ENCODE measurements around the gene ABCC1.

The ABCC1 gene

DNA sequence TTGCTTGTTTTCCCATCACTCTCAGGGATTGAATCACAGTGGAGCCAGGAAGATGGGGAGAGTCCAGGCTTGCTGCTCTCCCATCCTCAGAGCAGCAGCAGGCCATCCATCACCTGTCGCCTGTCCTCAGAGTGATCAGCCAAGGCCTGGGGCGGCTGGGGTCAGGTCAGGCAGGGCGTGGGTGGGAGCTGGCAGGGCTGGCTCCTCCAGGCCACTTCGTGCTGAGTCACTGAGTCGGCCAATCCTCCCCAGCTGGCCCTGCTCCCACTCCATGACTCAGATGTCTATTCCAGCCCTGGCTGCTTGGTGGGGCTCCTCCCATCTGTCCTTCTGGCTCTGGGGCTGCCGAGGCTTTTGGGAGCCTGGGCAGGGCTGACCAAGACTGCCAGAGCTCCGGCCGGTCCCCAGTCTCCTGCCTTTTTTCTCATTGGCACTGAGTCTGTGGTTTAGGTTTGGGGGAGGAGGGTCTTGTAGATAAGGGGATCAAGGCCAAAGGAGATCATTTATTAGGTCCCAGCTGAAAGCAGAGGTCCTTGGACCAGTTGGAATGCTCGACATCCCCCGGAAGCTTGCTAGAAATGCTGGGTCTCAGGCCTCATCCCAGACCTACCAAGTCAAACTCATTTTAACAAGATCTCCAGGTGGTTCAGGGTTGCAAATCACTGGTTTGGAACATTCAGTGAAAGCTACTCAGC is 72.7 kb downstream of the ABCC1 start:
- no peak for DNase-seq

GRCh38 chr16:16022683-16023064 is 73.3 kb downstream of the ABCC1 start:
- no peak for DNase-seq

- no peak for DNase-seq
Observed at GRCh38 chr16:16025214-16025968, 76.0 kb downstream of the ABCC1 start.

DNA sequence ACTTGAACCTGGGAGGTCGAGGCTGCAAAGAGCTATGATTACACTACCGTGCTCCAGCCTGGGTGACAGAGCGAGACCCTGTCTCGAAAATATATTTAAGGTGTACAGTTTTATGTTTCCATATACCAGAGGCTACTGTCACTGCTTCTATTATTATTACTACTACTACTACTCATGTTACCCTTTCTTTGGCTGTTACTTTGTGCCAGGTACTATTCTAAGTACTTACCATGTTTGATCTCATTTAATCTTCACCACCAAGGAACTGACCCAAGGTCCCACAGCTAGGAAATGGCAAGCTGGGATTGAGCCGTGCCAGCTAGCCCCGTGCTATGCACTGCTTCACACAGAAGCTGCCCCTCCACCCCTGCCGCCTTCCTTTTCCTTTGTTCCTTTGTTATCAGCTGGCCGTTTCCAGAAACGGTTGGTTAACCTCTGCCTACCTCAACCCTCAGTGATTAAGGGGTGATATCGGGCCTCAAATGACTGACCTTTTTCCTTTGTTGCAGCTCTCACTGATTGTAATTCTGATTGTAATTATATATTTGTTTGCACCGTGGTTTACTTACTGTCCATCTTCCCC is 78.4 kb downstream of the ABCC1 start:
- no peak for DNase-seq

DNA sequence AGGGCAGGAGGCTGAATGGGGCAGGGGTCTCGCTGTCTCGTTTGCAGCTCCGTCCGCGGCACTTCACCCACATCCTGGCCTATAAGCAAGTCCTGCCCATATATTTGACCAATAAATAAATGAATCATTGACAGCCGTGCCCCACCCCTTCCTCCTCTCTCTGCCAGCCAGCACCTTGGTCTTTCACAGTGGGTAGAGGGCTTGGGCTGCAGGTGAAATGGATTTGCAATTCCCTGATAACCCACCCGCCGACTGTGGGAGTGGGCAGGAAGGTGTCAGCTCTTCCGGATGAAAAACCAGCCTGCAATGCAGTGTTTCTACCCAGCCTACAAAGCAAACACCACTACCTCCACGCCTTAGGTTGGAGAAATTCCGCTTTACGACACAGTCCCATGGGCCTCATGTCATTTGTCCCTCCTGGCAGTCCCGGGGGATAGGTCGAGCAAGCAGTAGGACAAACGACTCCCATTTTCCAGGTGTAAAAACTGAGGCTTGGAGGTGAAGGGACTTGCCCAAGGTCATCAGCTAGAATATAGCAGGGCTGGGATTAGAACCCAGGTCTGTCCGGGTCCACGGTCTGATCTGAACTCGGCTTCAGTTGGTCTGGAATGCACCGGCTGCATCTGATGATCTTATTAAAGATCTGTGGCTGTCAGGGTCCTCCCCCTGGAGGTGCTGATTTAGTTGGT is 79.0 kb downstream of the ABCC1 start:
- DNase-seq = no peak

- no peak for DNase-seq
Observed at GRCh38 chr16:16029431-16030011, 80.1 kb downstream of the ABCC1 start.

DNA sequence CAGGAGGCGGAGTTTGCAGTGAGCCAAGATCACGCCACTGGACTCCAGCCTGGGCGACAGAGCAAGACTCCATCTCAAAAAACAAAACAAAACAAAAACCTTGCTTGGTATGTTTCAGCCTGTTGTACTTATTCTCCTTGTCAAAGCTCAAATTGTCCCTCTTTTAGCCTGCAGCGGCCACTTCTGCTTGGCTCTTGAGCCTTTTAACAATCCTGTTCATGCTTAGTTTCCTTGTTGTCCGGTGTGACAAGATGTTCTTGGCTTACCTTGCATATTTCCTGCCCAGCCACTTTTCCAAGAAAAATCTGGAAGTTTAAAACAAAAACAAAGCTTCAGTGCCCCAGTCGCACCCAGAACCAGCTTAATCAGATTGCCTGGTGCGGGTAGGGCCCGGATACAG is 81.0 kb downstream of the ABCC1 start:
- no peak for DNase-seq

DNA sequence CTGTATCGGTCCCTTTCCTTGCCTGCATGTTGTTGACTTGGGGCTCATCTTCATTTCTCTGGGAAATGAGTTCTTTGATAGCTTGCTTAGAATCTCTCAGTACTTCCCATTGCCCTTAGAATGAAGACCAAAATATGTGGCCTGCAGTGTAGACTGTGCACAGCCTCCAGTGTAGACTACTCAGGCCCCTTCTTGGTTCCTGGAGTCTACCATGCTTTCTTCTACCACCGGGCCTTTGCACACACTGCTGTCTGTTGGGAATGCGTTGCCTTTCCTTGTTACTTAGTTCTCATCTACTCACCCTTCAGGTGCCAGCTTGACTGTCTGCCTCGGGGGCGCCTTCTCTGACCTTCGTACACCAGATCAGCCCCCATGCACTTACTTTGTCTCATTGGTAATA is 82.0 kb downstream of the ABCC1 start:
- DNase-seq = no peak

GRCh38 chr16:16032271-16032979 is 83.0 kb downstream of the ABCC1 start:
- DNase-seq = no peak

DNA sequence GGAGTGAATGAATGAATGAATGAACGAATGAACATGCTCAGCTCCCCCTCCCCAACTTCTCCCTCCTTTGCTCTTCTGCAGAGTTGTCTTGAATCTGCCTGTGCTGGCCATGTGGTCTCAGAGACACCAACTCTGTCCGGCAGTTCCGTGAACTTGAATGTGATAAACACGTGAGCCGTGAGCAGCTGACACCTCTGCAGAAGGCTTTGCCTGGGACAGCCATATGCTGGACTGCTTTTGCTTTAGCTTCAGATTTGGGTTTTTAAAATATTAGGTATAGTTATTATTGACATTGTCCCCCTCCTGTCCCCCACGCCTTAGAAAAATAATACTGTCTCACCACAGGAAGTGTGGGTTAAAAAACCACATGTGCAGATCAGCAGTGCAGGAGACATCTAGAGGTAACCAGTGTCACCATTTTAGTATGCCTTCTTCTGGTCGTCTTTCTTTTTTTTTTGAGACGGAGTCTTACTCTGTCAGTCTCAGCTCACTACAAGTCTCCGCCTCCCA is 83.8 kb downstream of the ABCC1 start:
- no peak for DNase-seq

DNA sequence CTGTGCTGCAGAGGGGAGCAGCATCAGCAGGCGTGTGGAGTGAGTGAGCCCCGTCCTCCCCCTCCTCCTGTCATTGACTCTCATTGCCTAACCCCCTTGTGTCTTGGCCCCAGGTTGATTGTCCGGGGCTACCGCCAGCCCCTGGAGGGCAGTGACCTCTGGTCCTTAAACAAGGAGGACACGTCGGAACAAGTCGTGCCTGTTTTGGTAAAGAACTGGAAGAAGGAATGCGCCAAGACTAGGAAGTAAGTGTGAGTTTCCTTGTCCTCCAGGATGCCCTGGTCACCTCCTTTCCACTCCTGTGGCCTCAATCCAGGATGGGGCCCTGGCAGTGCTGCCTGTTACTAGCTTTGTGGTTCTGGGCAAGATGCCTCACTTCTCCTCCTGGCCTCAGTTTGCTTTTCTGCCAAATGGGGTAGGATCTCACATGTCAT is 87.0 kb downstream of the ABCC1 start:
- DNase-seq = no peak

GRCh38 chr16:16037521-16037920 is 88.1 kb downstream of the ABCC1 start:
- DNase-seq = no peak

DNA sequence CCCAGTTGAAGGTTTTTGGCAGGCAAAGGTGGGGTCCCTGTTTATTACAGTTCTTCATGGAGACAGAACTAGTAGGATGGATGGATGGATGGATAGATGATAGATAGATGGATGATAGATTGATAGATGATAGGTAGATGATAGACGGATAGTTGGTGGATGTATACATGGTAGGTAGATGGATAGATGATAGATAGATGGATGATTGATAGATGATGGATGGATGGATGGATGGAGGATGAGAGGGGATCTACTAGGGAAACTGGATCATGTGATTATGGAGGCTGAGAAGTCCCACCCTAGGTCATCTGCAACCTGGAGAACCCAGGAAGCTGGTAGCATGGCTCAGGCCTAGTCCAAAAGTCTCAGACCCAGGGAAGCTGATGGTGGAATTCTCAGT is 88.6 kb downstream of the ABCC1 start:
- no peak for DNase-seq

DNA sequence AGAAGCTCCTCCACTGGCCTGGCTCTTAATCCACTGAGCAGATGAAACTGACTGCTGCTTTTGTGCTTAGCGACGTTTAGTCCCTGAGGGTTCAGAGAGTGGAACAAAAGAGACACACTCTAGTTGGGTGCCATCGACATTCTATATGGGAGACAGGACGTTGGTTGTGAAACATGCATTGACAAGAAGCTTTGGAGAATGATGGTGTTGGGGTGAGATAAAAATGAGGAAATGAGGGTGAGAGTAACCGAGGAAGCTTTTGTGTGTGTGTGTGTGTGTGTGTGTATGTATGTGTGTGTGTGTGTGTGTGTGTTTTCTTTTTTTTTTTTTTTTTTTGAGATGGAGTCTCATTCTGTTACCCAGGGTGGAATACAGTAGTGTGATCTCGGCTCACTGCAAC is 89.5 kb downstream of the ABCC1 start:
- no peak for DNase-seq

DNA sequence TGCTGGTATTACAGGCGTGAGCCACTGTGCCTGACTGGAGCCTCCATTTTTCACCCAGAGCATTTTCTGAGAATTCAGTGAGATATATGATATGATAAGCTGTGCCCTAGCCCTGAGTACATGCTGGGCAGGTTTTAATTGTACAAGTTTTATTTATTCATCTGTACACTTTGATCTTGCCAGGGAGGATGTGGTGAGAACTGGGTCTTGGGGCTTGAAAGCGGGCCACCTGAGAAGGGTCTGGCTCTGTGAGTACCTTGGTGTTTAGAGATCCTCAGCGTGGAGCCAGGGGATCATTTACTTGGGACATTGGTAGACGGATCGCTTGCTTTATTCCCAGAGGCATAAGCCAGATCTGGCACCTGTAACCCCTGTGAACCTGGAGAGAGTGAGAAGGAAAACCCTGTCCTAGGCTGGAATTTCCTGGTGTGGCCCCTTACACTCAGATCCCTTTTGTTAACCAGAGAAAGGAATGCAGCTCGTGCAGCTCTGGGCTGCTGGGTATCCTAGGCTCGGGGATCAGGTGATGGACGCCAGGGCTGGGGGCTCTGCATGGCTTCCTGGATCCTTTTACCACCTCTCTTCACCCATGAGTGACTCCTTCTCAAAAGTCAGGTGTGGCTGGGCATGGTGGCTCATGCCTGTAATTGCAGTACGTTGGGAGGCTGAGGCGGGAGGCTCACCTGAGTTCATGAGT is 91.9 kb downstream of the ABCC1 start:
- DNase-seq = no peak

DNA sequence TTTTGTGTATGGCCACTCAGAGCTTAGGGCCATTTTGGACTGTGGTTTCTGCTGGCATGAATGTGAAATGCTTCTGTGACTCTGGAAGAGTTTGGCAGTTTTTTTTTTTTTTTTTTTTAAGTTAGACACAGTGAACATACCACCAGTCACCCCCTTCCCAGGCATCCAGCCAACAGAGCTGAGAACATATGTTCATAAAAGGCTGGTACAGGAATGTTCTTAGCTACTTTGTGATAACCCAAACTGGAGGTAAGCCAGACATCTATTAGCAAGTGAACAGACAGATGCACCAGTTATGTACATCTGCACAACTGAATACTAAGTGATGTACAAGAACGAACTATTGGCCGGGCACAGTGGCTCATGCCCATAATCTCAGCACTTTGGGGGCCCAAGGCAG is 92.7 kb downstream of the ABCC1 start:
- no peak for DNase-seq

GRCh38 chr16:16045296-16045695 is 95.9 kb downstream of the ABCC1 start:
- no peak for DNase-seq

- no peak for DNase-seq
Observed at GRCh38 chr16:16045879-16046278, 96.5 kb downstream of the ABCC1 start.

GRCh38 chr16:16047761-16048160 is 98.3 kb downstream of the ABCC1 start:
- DNase-seq = no peak

DNA sequence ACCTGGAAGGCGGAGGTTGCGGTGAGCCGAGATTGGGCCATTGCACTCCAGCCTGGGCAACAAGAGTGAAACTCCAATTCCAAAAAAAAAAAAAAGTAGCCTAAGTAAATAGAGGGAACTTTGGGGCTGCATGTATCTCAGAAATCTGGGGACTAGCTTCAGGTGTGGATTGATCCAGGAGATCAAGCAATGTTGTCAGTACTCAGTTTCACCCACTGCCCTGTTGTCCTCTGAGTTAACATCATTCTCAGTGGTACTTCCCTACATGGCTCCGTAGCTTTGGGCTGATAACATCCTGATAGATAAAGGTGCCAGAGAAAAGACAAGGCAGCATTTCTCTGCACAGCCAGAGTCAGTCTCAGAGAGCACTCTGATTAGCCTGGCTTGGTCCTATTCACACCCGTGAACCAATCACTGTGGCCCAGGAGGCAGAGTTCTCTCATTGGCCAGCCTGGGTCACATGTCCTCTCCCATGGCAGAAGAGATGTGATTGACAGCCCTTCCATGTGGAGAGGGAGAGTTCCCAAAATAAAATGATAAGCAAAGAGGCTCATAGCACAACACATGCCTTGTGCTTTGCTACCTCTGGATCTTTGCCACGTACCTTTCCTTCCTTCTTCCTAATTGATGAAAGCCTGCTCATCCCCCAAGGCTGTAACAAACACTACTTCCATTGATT is 99.6 kb downstream of the ABCC1 start:
- DNase-seq = no peak

DNA sequence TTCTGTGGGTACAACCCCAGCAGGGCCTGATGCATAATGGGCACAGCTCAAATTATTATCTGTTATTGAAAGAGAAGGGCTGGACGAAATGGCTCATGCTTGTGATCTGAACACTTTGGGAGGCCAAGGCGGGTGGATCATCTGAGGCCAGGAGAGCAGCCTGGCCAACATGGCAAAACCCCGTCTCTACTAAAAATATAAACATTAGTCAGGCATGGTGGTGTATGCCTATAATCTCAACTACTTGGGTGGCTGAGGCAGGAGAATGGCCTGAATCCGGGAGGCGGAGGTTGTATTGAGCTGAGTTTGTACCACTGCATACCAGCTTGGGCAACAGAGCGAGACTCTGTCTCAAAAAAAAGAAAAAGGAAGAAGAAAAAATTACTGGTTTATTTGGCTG is 100.7 kb downstream of the ABCC1 start:
- DNase-seq = no peak
